Heart left ventricle (tissue), 13 donors: ENCODE measurements around the gene ZNRF2.

Experiments used
- POLR2A ChIP-seq, 2 donors: fragments of 450-650 bp; IDR thresholded peaks; one replicate each; pipeline ENCODE4 v1.6.1; 2017; ENCODE audit warnings: antibody characterized with exemption in 2 of 2, mild to moderate bottlenecking in 2 of 2, moderate library complexity in 2 of 2
- TF ChIP-seq, protein P1 (sequence below), 12 donors: fragments of 200-600 bp; sonication (generic) in 4 of 12; IDR thresholded peaks; one replicate each; pipeline versions ENCODE4 v1.5.0 to v1.8.0; 2018 to 2022; ENCODE audit warnings: antibody characterized with exemption in 12 of 12, mild to moderate bottlenecking in 5 of 12
- donor health status: ischemic (EF 13 %, LVEDD 7.1; RV severe dilation, severe dysfunction).
- donor health status: DM: no; HTN: yes; CAD: no.
- donor health status: DM: no; HTN: no; CAD: no.
- donor health status: ischemic (EF 25% LVEDD 6.9; RV normal size, moderate dysfunction).
- donor health status: ischemic (EF 25% LVEDD 5.7; RV mildly dilated, moderate dysfunction).
- donor health status: ischemic (EF 35%, LVEDD 5.7; RV mildly dilated, moderate dysfunction).
- donor health status: nonischemic (EF 11% LVEDD 7.7; RV severe dilation, severe dysfunction).
- donor health status: DM: yes; HTN: yes; CAD: no.
- donor health status: PGD.
- donor health status: ischemic (EF 29% LVEDD 5.4; RV normal size, mild dysfunction).
- donor health status: nonischemic (EF 23%, LVEDD 6.1; RV moderate dilation, normal function).

DNA sequence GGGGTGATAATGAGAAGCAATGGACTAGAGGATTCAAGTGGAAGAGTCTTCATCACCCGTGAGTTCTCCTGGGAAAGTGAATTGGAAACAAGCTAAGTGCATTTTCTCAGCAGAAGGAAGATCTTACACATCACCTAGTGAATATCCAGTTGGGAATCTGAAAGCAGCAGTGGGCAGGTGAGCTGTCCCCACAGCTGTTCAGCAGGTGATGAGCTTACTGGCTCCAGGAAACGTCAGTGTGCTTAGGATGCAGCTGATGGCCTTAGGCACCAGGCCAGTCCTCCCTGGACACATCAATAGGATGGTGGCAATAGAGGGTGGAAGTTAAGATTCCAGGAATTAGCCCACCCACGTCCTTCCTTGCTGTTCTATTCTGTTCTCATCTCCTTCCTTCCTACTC lies 127.5 kb downstream of the ZNRF2 start:
- TF ChIP-seq, protein P1, sequence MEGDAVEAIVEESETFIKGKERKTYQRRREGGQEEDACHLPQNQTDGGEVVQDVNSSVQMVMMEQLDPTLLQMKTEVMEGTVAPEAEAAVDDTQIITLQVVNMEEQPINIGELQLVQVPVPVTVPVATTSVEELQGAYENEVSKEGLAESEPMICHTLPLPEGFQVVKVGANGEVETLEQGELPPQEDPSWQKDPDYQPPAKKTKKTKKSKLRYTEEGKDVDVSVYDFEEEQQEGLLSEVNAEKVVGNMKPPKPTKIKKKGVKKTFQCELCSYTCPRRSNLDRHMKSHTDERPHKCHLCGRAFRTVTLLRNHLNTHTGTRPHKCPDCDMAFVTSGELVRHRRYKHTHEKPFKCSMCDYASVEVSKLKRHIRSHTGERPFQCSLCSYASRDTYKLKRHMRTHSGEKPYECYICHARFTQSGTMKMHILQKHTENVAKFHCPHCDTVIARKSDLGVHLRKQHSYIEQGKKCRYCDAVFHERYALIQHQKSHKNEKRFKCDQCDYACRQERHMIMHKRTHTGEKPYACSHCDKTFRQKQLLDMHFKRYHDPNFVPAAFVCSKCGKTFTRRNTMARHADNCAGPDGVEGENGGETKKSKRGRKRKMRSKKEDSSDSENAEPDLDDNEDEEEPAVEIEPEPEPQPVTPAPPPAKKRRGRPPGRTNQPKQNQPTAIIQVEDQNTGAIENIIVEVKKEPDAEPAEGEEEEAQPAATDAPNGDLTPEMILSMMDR (IDR thresholded peaks at IDR 0.05) = no peak
- no peak for TF ChIP-seq POLR2A (IDR thresholded peaks at IDR 0.05)
